Right lobe of liver (tissue), 6 donors: ENCODE measurements around the gene ZNF451. TPM values are rescaled to one million over a fixed set of nuclear protein-coding genes. Genes with fewer than 3 reads are reported as not detected.

Experiments used
- ATAC-seq, 4 donors: fragments of 200-7000 bp; cut with Tn5 transposase; one replicate each; pipeline ENCODE4 v1.9.1; 2020; ENCODE audit warnings: mild to moderate bottlenecking in 4 of 4, moderate library complexity in 4 of 4
- DNase-seq, 3 donors: peaks; one replicate each; pipeline ENCODE4 v3.0.0-alpha.2; 2020
- H3K27ac ChIP-seq, 3 donors: fragments of 200-600 bp; one replicate each; pipeline ENCODE4 v1.8.0; 2022
- H3K27me3 ChIP-seq, 2 donors: fragments of 200-600 bp; one replicate each; pipeline ENCODE4 v1.8.0; 2022
- H3K36me3 ChIP-seq, 4 donors: fragments of 200-600 bp; sonication (generic) in 1 of 4; one replicate each; pipeline versions ENCODE4 v1.5.1 to v1.8.0; 2017 to 2022; ENCODE audit warnings: control low read depth in 1 of 4
- H3K4me1 ChIP-seq, 4 donors: fragments of 200-600 bp; sonication (generic) in 1 of 4; one replicate each; pipeline versions ENCODE4 v1.5.1 to v1.8.0; 2017 to 2022; ENCODE audit warnings: control low read depth in 1 of 4
- H3K4me3 ChIP-seq, 3 donors: fragments of 200-600 bp; one replicate each; pipeline ENCODE4 v1.8.0; 2022
- H3K9me3 ChIP-seq, 4 donors: fragments of 200-600 bp; sonication (generic) in 1 of 4; one replicate each; pipeline versions ENCODE4 v1.5.1 to v1.8.0; 2017 to 2022; ENCODE audit warnings: control low read depth in 1 of 4
- CTCF ChIP-seq, 4 donors: fragments of 200-600 bp in 3 of 4; fragments of 450-650 bp in 1 of 4; IDR thresholded peaks; one replicate each; pipeline versions ENCODE4 v1.5.1 to v1.8.0; 2016 to 2022; ENCODE audit warnings: antibody characterized with exemption in 4 of 4, mild to moderate bottlenecking in 2 of 4
- POLR2A ChIP-seq: fragments of 450-650 bp; IDR thresholded peaks from one replicate; pipeline ENCODE4 v1.6.1; 2017; ENCODE audit warnings: antibody characterized with exemption, mild to moderate bottlenecking
- WGBS: methylation state at CpG from one replicate; pipeline ENCODE4 v1.1.6; 2018; ENCODE audit warnings: low coverage, low lambda C conversion rate; ENCODE audit not compliant: insufficient coverage; ENCODE audit errors: missing lambda C conversion rate; 5-methylcytosine and 5-hydroxymethylcytosine counted together
- intact Hi-C, 2 donors: fragments of 100-400 bp; cut with DNase I; formaldehyde crosslinking; loops; one replicate each; pipeline versions ENCODE4 v1.11.2 to v1.14.1; 2022
- total RNA-seq, 6 experiments: library from RNA; depleted of rRNA in 2 of 6; stranded (reverse); fragments of >200 nt in 2 of 6; fragmentation: NEBNext Ultra II Directional in 3 of 6; extraction: Animal tissue kit (Norgen Biotek cat#: 25700) in 3 of 6; gene quantifications; one replicate each; pipeline versions ENCODE4 v1.1.0 to v1.2.4, GENCODE V29; 2016 to 2023
- donor health status: DM: no; HTN: yes; CAD: no.
- donor health status: DM: no; HTN: no; CAD: no.
- donor health status: DM: no; HTN: no; CAD: no.
- donor health status: DM: no; HTN: yes; CAD: no.
- donor health status: DM: no; HTN: yes; CAD: no.

ZNF451 gene
- total RNA-seq, 6 experiments from 2014 or later, result 14.4 to 24.9 (median 19.1) TPM

GRCh38 chr6:57135885-57136284, 45.9 kb downstream of the ZNF451 start:
- DNase-seq, result no peak
- H3K27ac ChIP-seq, result no peak overlapping the region
- H3K4me1 ChIP-seq, result no peaks in the 10 kb centered on the region
- no peak for ATAC-seq
- H3K27me3 ChIP-seq, result no peaks in the 10 kb centered on the region
- WGBS, result 100% methylated on average over 1 of the region's 1 CpG
- H3K9me3 ChIP-seq, result no peaks in the 10 kb centered on the region
- H3K36me3 ChIP-seq, result peaks cover 0 to 28% (median 0%) of the 10 kb centered on the region in 4 donors
- no peak for TF ChIP-seq POLR2A
- no peak for TF ChIP-seq CTCF (IDR thresholded peaks at IDR 0.05)
- intact Hi-C loops, result no loop called here
- no peak overlapping the region for H3K4me3 ChIP-seq

GRCh38 chr6:57137350-57137749, 47.4 kb downstream of the ZNF451 start:
- Histone ChIP-seq H3K9me3 (no peaks in the 10 kb centered on the region), H3K27me3 (no peaks in the 10 kb centered on the region), H3K36me3 (peaks cover 0 to 33% (median 0%) of the 10 kb centered on the region in 4 donors), H3K27ac (no peak overlapping the region), H3K4me3 (no peak overlapping the region), H3K4me1 (no peaks in the 10 kb centered on the region)
- DNase-seq (no peak), ATAC-seq (no peak)
- no peak for TF ChIP-seq CTCF (IDR thresholded peaks at IDR 0.05)
- no peak for TF ChIP-seq POLR2A
- intact Hi-C loops, result no loop called here
- WGBS, result 67% methylated on average over 2 of the region's 2 CpGs

- Histone ChIP-seq H3K9me3 (no peaks in the 10 kb centered on the region), H3K36me3 (peaks cover 0 to 34% (median 0%) of the 10 kb centered on the region in 4 donors), H3K27me3 (no peaks in the 10 kb centered on the region), H3K4me3 (no peak overlapping the region), H3K27ac (no peak overlapping the region), H3K4me1 (no peaks in the 10 kb centered on the region)
- no peak for ATAC-seq
- intact Hi-C loops, result no loop called here
- no peak for DNase-seq
- no peak for TF ChIP-seq CTCF (IDR thresholded peaks at IDR 0.05)
- TF ChIP-seq POLR2A, result no peak
- WGBS, result 92% methylated on average over 11 of the region's 11 CpGs
Observed at GRCh38 chr6:57138026-57138425, 48.0 kb downstream of the ZNF451 start.

GRCh38 chr6:57141451-57142177, 51.6 kb downstream of the ZNF451 start:
- Histone ChIP-seq H3K27me3 (no peaks in the 10 kb centered on the region), H3K9me3 (no peaks in the 10 kb centered on the region), H3K27ac (no peak overlapping the region), H3K36me3 (peaks cover 0 to 10% (median 0%) of the 10 kb centered on the region in 4 donors), H3K4me3 (no peak overlapping the region), H3K4me1 (no peaks in the 10 kb centered on the region)
- intact Hi-C loops, result no loop called here
- ATAC-seq (no peak), DNase-seq (no peak)
- WGBS, result 98% methylated on average over 4 of the region's 4 CpGs
- TF ChIP-seq POLR2A, result no peak
- no peak for TF ChIP-seq CTCF (IDR thresholded peaks at IDR 0.05)
